ENCODE measurements around the gene ACOT9. TPM values are rescaled to one million over a fixed set of nuclear protein-coding genes. Genes with fewer than 3 reads are reported as not detected.

Gene ACOT9
- total and polyA plus RNA-seq, 10 of the 15 experiments (the other 5 are each of a cell fraction or from before 2014, with no cell fraction given) = 17.4 to 42.5 (median 23.3) TPM

GRCh38 chrX:23732704-23733103, 10.4 kb downstream of the ACOT9 start (continued):
- TF ChIP-seq, protein P1, sequence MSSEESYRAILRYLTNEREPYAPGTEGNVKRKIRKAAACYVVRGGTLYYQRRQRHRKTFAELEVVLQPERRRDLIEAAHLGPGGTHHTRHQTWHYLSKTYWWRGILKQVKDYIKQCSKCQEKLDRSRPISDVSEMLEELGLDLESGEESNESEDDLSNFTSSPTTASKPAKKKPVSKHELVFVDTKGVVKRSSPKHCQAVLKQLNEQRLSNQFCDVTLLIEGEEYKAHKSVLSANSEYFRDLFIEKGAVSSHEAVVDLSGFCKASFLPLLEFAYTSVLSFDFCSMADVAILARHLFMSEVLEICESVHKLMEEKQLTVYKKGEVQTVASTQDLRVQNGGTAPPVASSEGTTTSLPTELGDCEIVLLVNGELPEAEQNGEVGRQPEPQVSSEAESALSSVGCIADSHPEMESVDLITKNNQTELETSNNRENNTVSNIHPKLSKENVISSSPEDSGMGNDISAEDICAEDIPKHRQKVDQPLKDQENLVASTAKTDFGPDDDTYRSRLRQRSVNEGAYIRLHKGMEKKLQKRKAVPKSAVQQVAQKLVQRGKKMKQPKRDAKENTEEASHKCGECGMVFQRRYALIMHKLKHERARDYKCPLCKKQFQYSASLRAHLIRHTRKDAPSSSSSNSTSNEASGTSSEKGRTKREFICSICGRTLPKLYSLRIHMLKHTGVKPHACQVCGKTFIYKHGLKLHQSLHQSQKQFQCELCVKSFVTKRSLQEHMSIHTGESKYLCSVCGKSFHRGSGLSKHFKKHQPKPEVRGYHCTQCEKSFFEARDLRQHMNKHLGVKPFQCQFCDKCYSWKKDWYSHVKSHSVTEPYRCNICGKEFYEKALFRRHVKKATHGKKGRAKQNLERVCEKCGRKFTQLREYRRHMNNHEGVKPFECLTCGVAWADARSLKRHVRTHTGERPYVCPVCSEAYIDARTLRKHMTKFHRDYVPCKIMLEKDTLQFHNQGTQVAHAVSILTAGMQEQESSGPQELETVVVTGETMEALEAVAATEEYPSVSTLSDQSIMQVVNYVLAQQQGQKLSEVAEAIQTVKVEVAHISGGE (CRISPR knock-in tag; IDR thresholded peaks at IDR 0.05) = no peak
- 0 out of 2 replicates have a peak, but pooled peaks have one; percentile 55 for TF ChIP-seq STAT3 (IDR thresholded peaks at IDR 0.05; ENCODE audit: low read depth, low read length)
- TF ChIP-seq PBX3 (IDR thresholded peaks at IDR 0.05; ENCODE audit: insufficient replicate concordance, low read depth, low read length) = no peak
- peak; percentile 50; the same call in 1 of the 2 replicates for TF ChIP-seq RELB (IDR thresholded peaks at IDR 0.05; ENCODE audit: low read depth)
- peak; percentile 94; the same call in 1 of the 2 replicates for TF ChIP-seq ZNF592 (IDR thresholded peaks at IDR 0.05)
- TF ChIP-seq NFYB (IDR thresholded peaks at IDR 0.05; ENCODE audit: insufficient read depth, low read depth, low read length) = no peak
- peak; percentile 79 for TF ChIP-seq MEF2A (IDR thresholded peaks at IDR 0.05; ENCODE audit: insufficient read depth, low read depth, low read length)
- TF ChIP-seq ESRRA (IDR thresholded peaks at IDR 0.05; ENCODE audit: low read length) = no peak
- no peak for TF ChIP-seq SMAD1 (IDR thresholded peaks at IDR 0.05; ENCODE audit: low read depth, partially characterized antibody)
- no peak; the same call in 1 of the 2 replicates for TF ChIP-seq ZNF384 (IDR thresholded peaks at IDR 0.05; ENCODE audit: borderline replicate concordance, low read depth, low read length)
- peak; percentile 94; the same call in 1 of the 2 replicates for TF ChIP-seq MTA2 (IDR thresholded peaks at IDR 0.05; ENCODE audit: low read depth)
- TF ChIP-seq FOXK2 (IDR thresholded peaks at IDR 0.05) = no peak
- TF ChIP-seq FOXM1 (IDR thresholded peaks at IDR 0.05; ENCODE audit: low read depth, low read length) = peak; percentile 64; the same call in 1 of the 2 replicates
- TF ChIP-seq EZH2 (IDR thresholded peaks at IDR 0.05; ENCODE audit: borderline replicate concordance, control insufficient read depth, low read depth, low read length) = no peak
- TF ChIP-seq CBFB (IDR thresholded peaks at IDR 0.05; ENCODE audit: low read depth) = no peak
- TF ChIP-seq, protein P2, sequence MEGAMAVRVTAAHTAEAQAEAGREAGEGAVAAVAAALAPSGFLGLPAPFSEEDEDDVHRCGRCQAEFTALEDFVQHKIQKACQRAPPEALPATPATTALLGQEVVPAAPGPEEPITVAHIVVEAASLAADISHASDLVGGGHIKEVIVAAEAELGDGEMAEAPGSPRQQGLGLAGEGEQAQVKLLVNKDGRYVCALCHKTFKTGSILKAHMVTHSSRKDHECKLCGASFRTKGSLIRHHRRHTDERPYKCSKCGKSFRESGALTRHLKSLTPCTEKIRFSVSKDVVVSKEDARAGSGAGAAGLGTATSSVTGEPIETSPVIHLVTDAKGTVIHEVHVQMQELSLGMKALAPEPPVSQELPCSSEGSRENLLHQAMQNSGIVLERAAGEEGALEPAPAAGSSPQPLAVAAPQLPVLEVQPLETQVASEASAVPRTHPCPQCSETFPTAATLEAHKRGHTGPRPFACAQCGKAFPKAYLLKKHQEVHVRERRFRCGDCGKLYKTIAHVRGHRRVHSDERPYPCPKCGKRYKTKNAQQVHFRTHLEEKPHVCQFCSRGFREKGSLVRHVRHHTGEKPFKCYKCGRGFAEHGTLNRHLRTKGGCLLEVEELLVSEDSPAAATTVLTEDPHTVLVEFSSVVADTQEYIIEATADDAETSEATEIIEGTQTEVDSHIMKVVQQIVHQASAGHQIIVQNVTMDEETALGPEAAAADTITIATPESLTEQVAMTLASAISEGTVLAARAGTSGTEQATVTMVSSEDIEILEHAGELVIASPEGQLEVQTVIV (IDR thresholded peaks at IDR 0.05; ENCODE audit: borderline replicate concordance, partially characterized antibody) = no peak
- TF ChIP-seq SP1 (IDR thresholded peaks at IDR 0.05; ENCODE audit: low read depth, low read length) = no peak

Data from GM12878 (cell line).